ENCODE measurements around the gene COBL. TPM values are rescaled to one million over a fixed set of nuclear protein-coding genes. Genes with fewer than 3 reads are reported as not detected.

COBL gene
- total RNA-seq, 1 experiment from 2014 or later = 51.4 TPM

- Histone ChIP-seq H3K9me2 (ENCODE audit: insufficient read depth) (no peaks in the 10 kb centered on the region), H3K27me3 (ENCODE audit: insufficient read depth, low read depth) (no peaks in the 10 kb centered on the region), H3K4me3 (no peak overlapping the region), H3K9me3 (ENCODE audit: insufficient read depth, low read depth) (no peaks in the 10 kb centered on the region), H3F3A (ENCODE audit: insufficient read depth, low read depth) (no peaks in the 10 kb centered on the region), H3K27ac (no peak overlapping the region), H3K4me2 (no peak overlapping the region), H3K4me1 (replicated peaks; ENCODE audit: insufficient read depth) (no peaks in the 10 kb centered on the region), H3K36me3 (ENCODE audit: low read depth) (no peaks in the 10 kb centered on the region), H3K79me2 (ENCODE audit: low read depth) (no peaks in the 10 kb centered on the region), H2AFZ (no peak overlapping the region), H4K20me1 (ENCODE audit: insufficient read depth) (no peaks in the 10 kb centered on the region)
- intact Hi-C loops (cut with micrococcal nuclease; ENCODE audit: unreplicated experiment) = no loop called here
- TF ChIP-seq EZH2 (IDR thresholded peaks at IDR 0.05; ENCODE audit: low read depth) = no peak
- DNase-seq = no peak
- ChIA-PET CTCF (no interaction called here), POLR2A (ENCODE audit: unreplicated experiment) (no interaction called here)
- BruUV-seq (replicated peaks) = no TSS peak
These were observed 235.2 kb downstream of the COBL start for GRCh38 chr7:51081270-51081890.

GRCh38 chr7:51080622-51081269 is 235.9 kb downstream of the COBL start:
- no peaks in the 10 kb centered on the region for H4K20me1 ChIP-seq (ENCODE audit: insufficient read depth)
- no peak for DNase-seq
- H3K36me3 ChIP-seq (ENCODE audit: low read depth) = no peaks in the 10 kb centered on the region
- TF ChIP-seq CTCF (conservative IDR thresholded peaks at IDR 0.05) = no peak
- TF ChIP-seq EZH2 (IDR thresholded peaks at IDR 0.05; ENCODE audit: low read depth) = no peak
- H3K27ac ChIP-seq = no peak overlapping the region
- no peaks in the 10 kb centered on the region for H3K9me3 ChIP-seq (ENCODE audit: insufficient read depth, low read depth)
- intact Hi-C loops (cut with micrococcal nuclease; ENCODE audit: unreplicated experiment) = no loop called here
- H3K4me2 ChIP-seq = no peak overlapping the region
- POLR2A ChIA-PET (ENCODE audit: unreplicated experiment) = interaction anchor here (0.5 kb wide), 1 partner anchor 572 kb away, joined by 4 read pairs; no protein-coding TSS in a partner anchor
- H3K4me3 ChIP-seq = no peak overlapping the region
- no peaks in the 10 kb centered on the region for H3K4me1 ChIP-seq (replicated peaks; ENCODE audit: insufficient read depth)
- H2AFZ ChIP-seq = no peak overlapping the region
- H3K27me3 ChIP-seq (ENCODE audit: insufficient read depth, low read depth) = no peaks in the 10 kb centered on the region
- BruUV-seq (replicated peaks) = no TSS peak
- no peaks in the 10 kb centered on the region for H3K79me2 ChIP-seq (ENCODE audit: low read depth)
- CTCF ChIA-PET = no interaction called here
- no peaks in the 10 kb centered on the region for H3K9me2 ChIP-seq (ENCODE audit: insufficient read depth)
- no peaks in the 10 kb centered on the region for H3F3A ChIP-seq (ENCODE audit: insufficient read depth, low read depth)

GRCh38 chr7:51080216-51080615 is 236.4 kb downstream of the COBL start:
- Histone ChIP-seq H3K79me2 (ENCODE audit: low read depth) (no peaks in the 10 kb centered on the region), H3K27me3 (ENCODE audit: insufficient read depth, low read depth) (no peaks in the 10 kb centered on the region), H3K27ac (no peak overlapping the region), H3K4me2 (no peak overlapping the region), H2AFZ (no peak overlapping the region), H3K4me3 (no peak overlapping the region), H3F3A (ENCODE audit: insufficient read depth, low read depth) (no peaks in the 10 kb centered on the region), H3K36me3 (ENCODE audit: low read depth) (no peaks in the 10 kb centered on the region), H3K4me1 (replicated peaks; ENCODE audit: insufficient read depth) (no peaks in the 10 kb centered on the region), H3K9me3 (ENCODE audit: insufficient read depth, low read depth) (no peaks in the 10 kb centered on the region), H4K20me1 (ENCODE audit: insufficient read depth) (no peaks in the 10 kb centered on the region), H3K9me2 (ENCODE audit: insufficient read depth) (0 out of 2 replicates have a peak, but pooled peaks cover under 1% of the 10 kb centered on the region)
- intact Hi-C loops (cut with micrococcal nuclease; ENCODE audit: unreplicated experiment) = no loop called here
- TF ChIP-seq EZH2 (IDR thresholded peaks at IDR 0.05; ENCODE audit: low read depth) (no peak), CTCF (conservative IDR thresholded peaks at IDR 0.05) (no peak)
- ChIA-PET CTCF (no interaction called here), POLR2A (ENCODE audit: unreplicated experiment) (no interaction called here)
- BruUV-seq (replicated peaks) = no TSS peak
- DNase-seq = no peak
